Lower lobe of right lung (tissue), 2 donors: Measurements from ENCODE around the gene ANKRD30B. TPM values are rescaled to one million over a fixed set of nuclear protein-coding genes. Genes with fewer than 3 reads are reported as not detected.
"Not testable (repeated sequence)": the region's sequence is repeated elsewhere in the genome, so short reads cannot be mapped to it uniquely, and the experiment has no call there.

Source experiments
- ATAC-seq, 2 donors: fragments of 200-7000 bp; cut with Tn5 transposase; one replicate each; pipeline ENCODE4 v1.9.1; 2020 to 2022; ENCODE audit warnings: mild to moderate bottlenecking in 2 of 2, moderate library complexity in 2 of 2
- DNase-seq: peaks from one replicate; pipeline ENCODE4 v3.0.0-alpha.2; 2020
- H3K27ac ChIP-seq: fragments of 200-600 bp; one replicate; pipeline ENCODE4 v1.8.0; 2022
- H3K27me3 ChIP-seq: fragments of 200-600 bp; one replicate; pipeline ENCODE4 v1.8.0; 2022; ENCODE audit warnings: low read depth
- H3K36me3 ChIP-seq: fragments of 200-600 bp; one replicate; pipeline ENCODE4 v1.8.0; 2022; ENCODE audit warnings: mild to moderate bottlenecking
- H3K4me1 ChIP-seq: fragments of 200-600 bp; one replicate; pipeline ENCODE4 v1.8.0; 2022
- H3K4me3 ChIP-seq: fragments of 200-600 bp; one replicate; pipeline ENCODE4 v1.8.0; 2022; ENCODE audit warnings: mild to moderate bottlenecking
- H3K9me3 ChIP-seq: fragments of 200-600 bp; one replicate; pipeline ENCODE4 v1.8.0; 2022
- CTCF ChIP-seq: fragments of 200-600 bp; IDR thresholded peaks from one replicate; pipeline ENCODE4 v1.8.0; 2022; ENCODE audit warnings: antibody characterized with exemption, mild to moderate bottlenecking
- intact Hi-C: fragments of 100-400 bp; cut with DNase I; formaldehyde crosslinking; loops from one replicate; pipeline ENCODE4 v1.11.0; 2022
- microRNA-seq: library from miRNA; unstranded; fragments of <30 nt; microRNA quantifications from one replicate; pipeline ENCODE4 v1.2.0, GENCODE V29; 2020; ENCODE audit warnings: borderline number of aligned reads
- total RNA-seq: library from RNA; stranded (reverse); fragmentation: NEBNext Ultra II Directional; extraction: Animal tissue kit (Norgen Biotek cat#: 25700); gene quantifications from one replicate; pipeline ENCODE4 v1.2.1, GENCODE V29; 2021
- donor health status: DM: no; HTN: yes; CAD: no; lungs with severe emphysema.

Gene ANKRD30B
- total RNA-seq, 1 donor from 2014 or later, result not detected

GRCh38 chr18:14866426-14866825 is 118.5 kb downstream of the ANKRD30B start:
- not testable (repeated sequence) for H3K27me3 ChIP-seq

GRCh38 chr18:14867988-14868387 is 120.0 kb downstream of the ANKRD30B start:
- DNase-seq, H3K36me3 ChIP-seq, H3K4me3 ChIP-seq, ATAC-seq, H3K9me3 ChIP-seq, intact Hi-C loops, H3K4me1 ChIP-seq, H3K27me3 ChIP-seq, H3K27ac ChIP-seq: not testable (repeated sequence)

More at GRCh38 chr18:14866426-14866825, 118.5 kb downstream of the ANKRD30B start:
- intact Hi-C loops, H3K27ac ChIP-seq, H3K4me3 ChIP-seq, H3K36me3 ChIP-seq, H3K4me1 ChIP-seq, DNase-seq, ATAC-seq, H3K9me3 ChIP-seq: not testable (repeated sequence)

GRCh38 chr18:14868825-14869224 is 120.9 kb downstream of the ANKRD30B start:
- intact Hi-C loops, H3K4me1 ChIP-seq, H3K27me3 ChIP-seq, H3K27ac ChIP-seq, H3K36me3 ChIP-seq, ATAC-seq, H3K9me3 ChIP-seq, H3K4me3 ChIP-seq, DNase-seq: not testable (repeated sequence)

- H3K4me1 ChIP-seq, H3K27me3 ChIP-seq, H3K9me3 ChIP-seq, H3K36me3 ChIP-seq, ATAC-seq, intact Hi-C loops, DNase-seq, H3K27ac ChIP-seq, H3K4me3 ChIP-seq: not testable (repeated sequence)
Measured at GRCh38 chr18:14878826-14879225, 130.9 kb downstream of the ANKRD30B start.

- no peak for TF ChIP-seq CTCF
- no peak for DNase-seq
- intact Hi-C loops, result no loop called here
Measured at GRCh38 chr18:14900435-14900834, 152.5 kb downstream of the ANKRD30B start.

More at GRCh38 chr18:14900435-14900834, 152.5 kb downstream of the ANKRD30B start:
- H3K36me3 ChIP-seq, result no peaks in the 10 kb centered on the region
- no peak overlapping the region for H3K4me3 ChIP-seq
- H3K9me3 ChIP-seq, result no peaks in the 10 kb centered on the region
- H3K27me3 ChIP-seq, result no peaks in the 10 kb centered on the region
- no peaks in the 10 kb centered on the region for H3K4me1 ChIP-seq
- no peak overlapping the region for H3K27ac ChIP-seq
- no peak for ATAC-seq

Small RNA genes lying within 50 kb of the gene (microRNA-seq; reads per million reads assigned to microRNA genes)
- gene MIR3156-2, result not detected

Other genes with a start within 250 kb of the ANKRD30B start
- gene POTEC, start 204.6 kb upstream of the ANKRD30B start, total RNA-seq, result not detected